ENCODE data around the gene SAMM50.

SAMM50 gene

DNA sequence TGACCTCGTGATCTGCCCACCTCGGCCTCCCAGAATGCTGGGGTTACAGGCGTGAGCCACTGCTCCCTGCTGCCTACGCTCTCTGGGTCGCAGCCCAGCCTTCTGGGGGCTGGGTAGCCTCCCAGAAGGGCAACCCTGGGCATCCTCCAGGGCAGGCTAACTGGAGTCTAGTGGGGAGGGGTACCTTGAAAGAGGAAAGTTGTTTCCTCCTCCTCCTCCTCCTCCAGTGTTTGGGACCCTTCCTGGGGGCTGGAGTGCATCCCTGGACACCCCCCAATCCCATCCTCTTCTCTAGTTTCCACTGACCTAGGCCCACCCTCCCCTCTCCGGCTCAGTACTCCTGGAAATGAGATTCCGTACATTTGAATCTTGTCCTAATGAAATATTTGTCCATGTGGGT, 30.4 kb upstream of the SAMM50 start:
- peak overlapping the region; percentile 75 for H3K4me3 ChIP-seq (ENCODE audit: low read depth, low read length)
- no peak overlapping the region for H3K9ac ChIP-seq (ENCODE audit: low read depth, low read length)
- H3K36me3 ChIP-seq (ENCODE audit: control insufficient read depth, insufficient read depth, low read length) = peaks cover 16% of the 10 kb centered on the region
- H3K4me1 ChIP-seq (ENCODE audit: control insufficient read depth, insufficient read depth, low read length) = peaks cover 16% of the 10 kb centered on the region
- no peaks in the 10 kb centered on the region for H3K9me3 ChIP-seq (ENCODE audit: control insufficient read depth, insufficient read depth, low read length)
- no peaks in the 10 kb centered on the region for H3K27me3 ChIP-seq (ENCODE audit: control insufficient read depth, insufficient read depth, low read length)

DNA sequence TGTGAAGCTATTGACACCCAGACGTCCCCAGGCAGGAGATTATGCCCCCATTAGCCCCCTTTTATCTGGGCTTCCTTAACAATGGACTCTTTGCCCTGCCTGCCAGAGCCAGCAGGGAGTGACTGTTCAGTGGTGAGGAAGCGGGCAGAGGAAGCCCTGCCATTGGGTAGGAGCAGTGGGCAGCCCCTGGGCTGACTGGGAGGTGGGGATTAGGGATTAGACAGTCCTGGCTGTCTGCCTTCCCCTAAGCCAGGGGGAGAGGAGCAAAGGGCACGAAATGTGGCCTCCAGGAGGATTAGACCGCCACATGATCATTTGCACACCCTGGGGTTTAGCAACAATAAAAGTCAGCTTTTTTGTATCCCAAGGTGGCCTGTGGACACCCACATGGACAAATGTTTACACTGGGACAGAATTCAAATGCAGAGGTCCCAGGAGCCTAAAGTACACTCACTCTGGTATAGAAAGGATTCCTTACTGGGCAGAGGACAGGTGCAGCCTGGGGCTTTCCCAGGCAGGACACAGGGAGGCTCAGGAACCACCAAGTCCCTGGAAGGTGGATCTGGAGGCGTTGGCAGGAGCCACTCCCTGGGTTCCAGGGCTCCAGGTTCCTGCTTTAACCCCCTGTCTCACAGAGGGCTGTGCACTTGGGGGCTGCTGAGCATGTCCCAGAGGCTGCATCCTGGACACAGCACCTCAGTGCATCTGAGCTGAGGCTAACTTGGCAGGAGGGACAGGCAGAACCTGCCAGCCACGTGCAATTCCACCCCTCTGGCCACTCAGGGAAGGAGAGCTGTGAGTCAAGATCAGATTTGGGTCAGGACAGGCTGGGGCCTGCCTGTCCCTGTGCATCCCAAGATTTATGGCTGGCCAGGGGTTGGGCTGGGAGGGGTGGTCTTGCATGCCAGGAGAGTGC, 29.6 kb upstream of the SAMM50 start:
- Histone ChIP-seq H3K9me3 (ENCODE audit: control insufficient read depth, insufficient read depth, low read length) (no peaks in the 10 kb centered on the region), H3K4me3 (ENCODE audit: low read depth, low read length) (peak overlapping the region; percentile 75), H3K27me3 (ENCODE audit: control insufficient read depth, insufficient read depth, low read length) (no peaks in the 10 kb centered on the region), H3K4me1 (ENCODE audit: control insufficient read depth, insufficient read depth, low read length) (peaks cover 16% of the 10 kb centered on the region), H3K9ac (ENCODE audit: low read depth, low read length) (no peak overlapping the region), H3K36me3 (ENCODE audit: control insufficient read depth, insufficient read depth, low read length) (peaks cover 18% of the 10 kb centered on the region)

DNA sequence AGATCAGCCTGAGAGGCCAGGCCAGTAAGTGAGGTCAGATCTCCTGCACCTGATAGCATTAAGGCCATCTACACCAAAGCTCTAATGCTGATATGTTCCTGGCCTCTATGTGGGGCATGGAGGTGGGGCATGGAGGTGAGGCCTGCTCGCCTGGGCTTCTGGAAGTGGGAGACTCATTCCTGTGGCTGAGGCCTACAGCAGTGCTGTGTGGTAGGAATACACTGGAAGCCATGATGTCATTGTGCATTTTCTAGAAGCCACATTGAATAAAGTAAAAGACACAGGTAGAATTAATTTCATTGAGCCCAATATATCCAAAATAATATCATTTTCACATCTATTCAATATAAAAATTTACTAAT, 28.9 kb upstream of the SAMM50 start:
- Histone ChIP-seq H3K9me3 (ENCODE audit: control insufficient read depth, insufficient read depth, low read length) (no peaks in the 10 kb centered on the region), H3K36me3 (ENCODE audit: control insufficient read depth, insufficient read depth, low read length) (peaks cover 19% of the 10 kb centered on the region), H3K27me3 (ENCODE audit: control insufficient read depth, insufficient read depth, low read length) (no peaks in the 10 kb centered on the region), H3K9ac (ENCODE audit: low read depth, low read length) (no peak overlapping the region), H3K4me3 (ENCODE audit: low read depth, low read length) (peak overlapping the region; percentile 8), H3K4me1 (ENCODE audit: control insufficient read depth, insufficient read depth, low read length) (peaks cover 16% of the 10 kb centered on the region)

DNA sequence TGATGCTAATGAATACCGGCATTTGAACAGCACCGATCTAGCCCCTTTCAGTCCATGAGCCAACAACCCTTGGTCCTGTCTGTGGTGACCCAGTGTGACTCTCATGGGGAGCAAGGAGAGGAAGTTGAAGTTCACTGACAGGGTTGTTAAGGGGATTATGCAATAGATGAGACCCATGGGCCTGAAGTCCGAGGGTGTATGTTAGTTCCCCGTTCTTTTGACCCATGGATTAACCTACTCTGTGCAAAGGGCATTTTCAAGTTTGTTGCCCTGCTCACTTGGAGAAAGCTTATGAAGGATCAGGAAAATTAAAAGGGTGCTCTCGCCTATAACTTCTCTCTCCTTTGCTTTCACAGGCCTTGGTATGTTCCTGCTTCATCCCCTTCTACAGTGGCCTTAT, 26.8 kb upstream of the SAMM50 start:
- Histone ChIP-seq H3K27me3 (ENCODE audit: control insufficient read depth, insufficient read depth, low read length) (no peaks in the 10 kb centered on the region), H3K36me3 (ENCODE audit: control insufficient read depth, insufficient read depth, low read length) (peaks cover 32% of the 10 kb centered on the region)

DNA sequence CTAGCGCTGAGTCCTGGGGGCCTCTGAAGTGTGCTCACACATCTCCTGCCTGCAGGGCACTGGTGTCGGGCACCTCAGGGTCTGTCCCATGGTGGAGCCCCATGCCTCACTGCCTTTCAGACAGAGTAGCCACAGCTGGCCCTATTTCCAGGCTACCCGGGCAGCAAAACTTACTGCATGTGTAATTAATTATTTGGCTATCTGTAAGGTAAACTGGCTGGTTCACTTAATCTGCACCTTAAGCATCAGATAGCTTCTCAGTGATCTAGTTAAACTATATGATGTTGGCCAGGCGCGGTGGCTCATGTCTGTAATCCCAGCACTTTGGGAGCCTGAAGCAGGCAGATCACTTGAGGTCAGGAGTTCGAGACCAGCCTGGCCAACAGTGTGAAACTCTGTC, 26.3 kb upstream of the SAMM50 start:
- Histone ChIP-seq H3K4me3 (ENCODE audit: low read depth, low read length) (no peak overlapping the region), H3K9me3 (ENCODE audit: control insufficient read depth, insufficient read depth, low read length) (no peaks in the 10 kb centered on the region), H3K27me3 (ENCODE audit: control insufficient read depth, insufficient read depth, low read length) (no peaks in the 10 kb centered on the region), H3K4me1 (ENCODE audit: control insufficient read depth, insufficient read depth, low read length) (peaks cover 9% of the 10 kb centered on the region), H3K36me3 (ENCODE audit: control insufficient read depth, insufficient read depth, low read length) (peaks cover 32% of the 10 kb centered on the region), H3K9ac (ENCODE audit: low read depth, low read length) (no peak overlapping the region)

More for the DNA sequence above, 26.8 kb upstream of the SAMM50 start:
- no peak overlapping the region for H3K9ac ChIP-seq (ENCODE audit: low read depth, low read length)
- H3K9me3 ChIP-seq (ENCODE audit: control insufficient read depth, insufficient read depth, low read length) = no peaks in the 10 kb centered on the region
- no peak overlapping the region for H3K4me3 ChIP-seq (ENCODE audit: low read depth, low read length)
- peaks cover 9% of the 10 kb centered on the region for H3K4me1 ChIP-seq (ENCODE audit: control insufficient read depth, insufficient read depth, low read length)

DNA sequence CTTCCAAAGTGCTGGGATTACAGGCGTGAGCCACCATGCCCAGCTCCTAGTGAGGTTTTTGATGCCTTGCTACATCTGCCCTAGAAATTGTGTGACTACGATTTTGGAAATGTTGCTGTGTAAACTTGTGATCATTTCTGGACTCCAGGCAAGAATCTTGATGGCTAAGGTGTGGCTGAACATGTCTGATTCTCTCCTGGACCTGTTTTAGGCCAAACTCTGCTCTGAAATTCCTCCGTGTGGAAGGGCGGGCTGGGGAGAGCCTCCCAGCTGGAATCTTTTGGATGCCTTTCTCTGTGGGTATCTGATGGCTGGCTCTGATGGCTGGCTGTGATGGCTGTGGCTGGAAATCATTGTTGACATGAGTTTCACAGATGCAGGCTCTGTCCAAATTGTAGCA, 23.5 kb upstream of the SAMM50 start:
- H3K36me3 ChIP-seq (ENCODE audit: control insufficient read depth, insufficient read depth, low read length) = peaks cover 37% of the 10 kb centered on the region
- H3K9ac ChIP-seq (ENCODE audit: low read depth, low read length) = no peak overlapping the region
- H3K9me3 ChIP-seq (ENCODE audit: control insufficient read depth, insufficient read depth, low read length) = no peaks in the 10 kb centered on the region
- no peaks in the 10 kb centered on the region for H3K4me1 ChIP-seq (ENCODE audit: control insufficient read depth, insufficient read depth, low read length)
- no peaks in the 10 kb centered on the region for H3K27me3 ChIP-seq (ENCODE audit: control insufficient read depth, insufficient read depth, low read length)
- H3K4me3 ChIP-seq (ENCODE audit: low read depth, low read length) = no peak overlapping the region

DNA sequence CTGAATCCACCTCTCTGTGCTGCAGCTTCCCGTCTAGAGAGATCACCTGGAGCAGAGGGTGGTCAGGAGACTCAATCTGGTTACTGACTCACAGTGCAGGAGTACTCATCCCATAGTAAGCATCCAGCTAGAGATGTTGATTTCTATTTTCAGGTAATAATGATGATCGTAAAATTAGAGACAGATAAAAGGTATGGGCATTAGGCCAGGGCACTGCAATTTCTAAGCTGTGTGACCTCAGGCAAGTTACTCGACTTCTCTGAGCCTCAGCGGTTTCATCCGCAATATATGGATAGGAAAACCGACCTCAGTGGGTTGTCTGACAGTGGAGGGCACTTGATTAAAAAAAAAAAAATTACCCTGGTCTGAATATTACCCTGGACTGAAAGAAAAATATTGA, 13.8 kb upstream of the SAMM50 start:
- Histone ChIP-seq H3K9ac (ENCODE audit: low read depth, low read length) (no peak overlapping the region), H3K36me3 (ENCODE audit: control insufficient read depth, insufficient read depth, low read length) (peaks cover 17% of the 10 kb centered on the region), H3K4me3 (ENCODE audit: low read depth, low read length) (no peak overlapping the region), H3K9me3 (ENCODE audit: control insufficient read depth, insufficient read depth, low read length) (no peaks in the 10 kb centered on the region), H3K4me1 (ENCODE audit: control insufficient read depth, insufficient read depth, low read length) (no peaks in the 10 kb centered on the region), H3K27me3 (ENCODE audit: control insufficient read depth, insufficient read depth, low read length) (no peaks in the 10 kb centered on the region)

DNA sequence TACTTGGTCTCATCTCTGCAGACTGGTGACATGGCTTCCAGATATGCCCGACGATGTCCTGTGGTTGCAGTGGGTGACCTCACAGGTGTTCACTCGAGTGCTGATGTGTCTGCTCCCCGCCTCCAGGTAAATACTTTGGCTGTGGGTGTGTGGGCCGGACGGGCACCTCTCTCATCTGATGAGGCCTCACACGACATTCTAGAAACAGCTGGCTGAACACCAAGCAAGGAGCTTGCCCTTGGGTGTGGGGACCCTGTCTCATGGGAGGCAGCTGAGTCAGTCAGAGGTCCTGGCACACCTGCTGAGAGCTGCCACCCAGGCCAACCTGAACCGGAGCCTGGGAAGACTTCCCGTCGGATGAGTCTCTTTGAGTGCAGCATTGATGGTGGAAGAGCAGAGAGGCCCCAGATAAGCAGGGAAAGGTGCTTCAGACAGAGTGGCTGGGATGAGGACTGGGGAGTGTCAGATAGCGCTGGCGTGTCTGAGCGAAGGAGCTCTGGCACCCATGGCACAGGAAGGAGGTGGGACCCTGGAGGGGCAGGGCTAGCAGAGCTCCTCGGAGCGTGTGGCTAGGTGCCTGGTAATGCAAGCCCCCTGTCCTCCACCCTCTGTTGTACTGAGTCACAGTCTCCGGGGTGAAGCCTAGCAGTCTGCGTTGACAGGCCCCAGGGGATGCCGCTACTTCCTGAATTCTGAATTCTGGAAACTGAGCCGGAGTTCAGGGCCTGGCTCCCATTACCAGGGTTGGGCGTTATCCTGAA, 10.4 kb upstream of the SAMM50 start:
- Histone ChIP-seq H3K36me3 (ENCODE audit: control insufficient read depth, insufficient read depth, low read length) (peaks cover 7% of the 10 kb centered on the region), H3K4me3 (ENCODE audit: low read depth, low read length) (no peak overlapping the region), H3K9me3 (ENCODE audit: control insufficient read depth, insufficient read depth, low read length) (no peaks in the 10 kb centered on the region), H3K4me1 (ENCODE audit: control insufficient read depth, insufficient read depth, low read length) (no peaks in the 10 kb centered on the region), H3K27me3 (ENCODE audit: control insufficient read depth, insufficient read depth, low read length) (no peaks in the 10 kb centered on the region), H3K9ac (ENCODE audit: low read depth, low read length) (no peak overlapping the region)

DNA sequence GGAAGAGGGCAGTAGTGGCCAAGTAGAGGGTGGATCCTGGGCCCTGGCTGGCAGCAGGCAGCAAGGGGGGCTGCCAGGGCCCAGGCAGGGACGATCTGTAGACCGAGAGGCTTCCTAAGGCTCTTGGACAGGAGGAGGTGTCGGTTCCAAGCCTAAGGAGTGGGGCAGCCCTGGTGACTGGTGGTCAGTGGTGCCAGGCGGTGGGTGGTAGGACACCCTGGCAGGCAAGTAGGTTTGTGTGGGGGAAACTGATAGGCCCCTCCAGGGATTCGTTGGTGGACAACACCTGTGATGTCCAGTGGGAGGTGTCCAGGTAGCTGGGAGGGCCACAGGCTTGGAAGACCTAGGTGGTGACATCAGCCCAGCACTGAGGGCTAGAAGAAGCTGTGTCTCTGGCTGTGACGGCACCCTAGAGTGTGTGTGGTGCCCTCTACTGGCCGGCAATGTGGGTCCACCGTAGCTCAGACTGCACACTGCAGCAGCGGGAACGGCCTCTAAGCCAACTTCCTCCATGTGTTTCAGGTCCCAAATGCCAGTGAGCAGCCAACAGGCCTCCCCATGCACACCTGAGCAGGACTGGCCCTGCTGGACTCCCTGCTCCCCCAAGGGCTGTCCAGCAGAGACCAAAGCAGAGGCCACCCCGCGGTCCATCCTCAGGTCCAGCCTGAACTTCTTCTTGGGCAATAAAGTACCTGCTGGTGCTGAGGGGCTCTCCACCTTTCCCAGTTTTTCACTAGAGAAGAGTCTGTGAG, 9.4 kb upstream of the SAMM50 start:
- peaks cover 2% of the 10 kb centered on the region for H3K36me3 ChIP-seq (ENCODE audit: control insufficient read depth, insufficient read depth, low read length)
- H3K4me3 ChIP-seq (ENCODE audit: low read depth, low read length) = no peak overlapping the region
- H3K9me3 ChIP-seq (ENCODE audit: control insufficient read depth, insufficient read depth, low read length) = no peaks in the 10 kb centered on the region

DNA sequence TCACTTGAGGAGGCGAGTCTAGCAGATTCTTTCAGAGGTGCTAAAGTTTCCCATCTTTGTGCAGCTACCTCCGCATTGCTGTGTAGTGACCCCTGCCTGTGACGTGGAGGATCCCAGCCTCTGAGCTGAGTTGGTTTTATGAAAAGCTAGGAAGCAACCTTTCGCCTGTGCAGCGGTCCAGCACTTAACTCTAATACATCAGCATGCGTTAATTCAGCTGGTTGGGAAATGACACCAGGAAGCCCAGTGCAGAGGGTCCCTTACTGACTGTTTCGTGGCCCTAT, 8.9 kb upstream of the SAMM50 start:
- H3K9ac ChIP-seq (ENCODE audit: low read depth, low read length) = no peak overlapping the region
- peaks cover 2% of the 10 kb centered on the region for H3K36me3 ChIP-seq (ENCODE audit: control insufficient read depth, insufficient read depth, low read length)
- no peaks in the 10 kb centered on the region for H3K9me3 ChIP-seq (ENCODE audit: control insufficient read depth, insufficient read depth, low read length)
- H3K4me1 ChIP-seq (ENCODE audit: control insufficient read depth, insufficient read depth, low read length) = no peaks in the 10 kb centered on the region
- no peaks in the 10 kb centered on the region for H3K27me3 ChIP-seq (ENCODE audit: control insufficient read depth, insufficient read depth, low read length)
- H3K4me3 ChIP-seq (ENCODE audit: low read depth, low read length) = no peak overlapping the region

More for the DNA sequence above, 9.4 kb upstream of the SAMM50 start:
- Histone ChIP-seq H3K4me1 (ENCODE audit: control insufficient read depth, insufficient read depth, low read length) (no peaks in the 10 kb centered on the region), H3K27me3 (ENCODE audit: control insufficient read depth, insufficient read depth, low read length) (no peaks in the 10 kb centered on the region), H3K9ac (ENCODE audit: low read depth, low read length) (no peak overlapping the region)

DNA sequence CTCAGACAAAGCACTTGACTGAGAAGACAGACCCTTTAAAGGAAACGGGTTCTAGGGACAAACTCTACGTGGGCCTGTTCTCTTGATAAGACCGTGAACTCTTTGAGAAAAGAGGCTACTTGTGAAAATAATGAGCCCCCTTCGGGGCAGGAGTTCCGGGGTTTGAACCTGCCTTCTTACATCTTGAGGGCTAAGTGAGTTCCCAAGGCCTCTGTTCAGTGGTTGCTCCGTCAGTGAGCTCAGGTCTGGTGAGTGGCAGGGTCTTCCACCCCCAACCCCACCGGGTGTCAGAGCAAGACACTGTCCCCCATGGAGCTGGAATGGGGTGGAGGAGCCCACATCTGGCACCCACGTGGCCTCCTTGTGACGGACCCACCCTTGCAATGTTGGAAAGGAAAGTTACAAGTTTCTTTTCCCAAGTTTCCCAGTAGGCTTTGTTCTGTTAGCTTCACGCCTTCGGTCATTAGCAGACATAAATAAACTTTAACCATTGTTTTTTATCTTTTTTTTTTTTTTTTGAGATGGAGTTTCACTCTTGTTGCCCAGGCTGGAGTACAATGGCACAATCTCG, 6.3 kb upstream of the SAMM50 start:
- no peaks in the 10 kb centered on the region for H3K9me3 ChIP-seq (ENCODE audit: control insufficient read depth, insufficient read depth, low read length)

More for the DNA sequence above, 6.3 kb upstream of the SAMM50 start:
- no peak overlapping the region for H3K4me3 ChIP-seq (ENCODE audit: low read depth, low read length)
- H3K27me3 ChIP-seq (ENCODE audit: control insufficient read depth, insufficient read depth, low read length) = no peaks in the 10 kb centered on the region
- H3K36me3 ChIP-seq (ENCODE audit: control insufficient read depth, insufficient read depth, low read length) = no peaks in the 10 kb centered on the region
- no peaks in the 10 kb centered on the region for H3K4me1 ChIP-seq (ENCODE audit: control insufficient read depth, insufficient read depth, low read length)
- H3K9ac ChIP-seq (ENCODE audit: low read depth, low read length) = no peak overlapping the region

Measured in iPS-15b (cell line).